ENCODE data around the gene APOA5.

- TF ChIP-seq, protein P1, sequence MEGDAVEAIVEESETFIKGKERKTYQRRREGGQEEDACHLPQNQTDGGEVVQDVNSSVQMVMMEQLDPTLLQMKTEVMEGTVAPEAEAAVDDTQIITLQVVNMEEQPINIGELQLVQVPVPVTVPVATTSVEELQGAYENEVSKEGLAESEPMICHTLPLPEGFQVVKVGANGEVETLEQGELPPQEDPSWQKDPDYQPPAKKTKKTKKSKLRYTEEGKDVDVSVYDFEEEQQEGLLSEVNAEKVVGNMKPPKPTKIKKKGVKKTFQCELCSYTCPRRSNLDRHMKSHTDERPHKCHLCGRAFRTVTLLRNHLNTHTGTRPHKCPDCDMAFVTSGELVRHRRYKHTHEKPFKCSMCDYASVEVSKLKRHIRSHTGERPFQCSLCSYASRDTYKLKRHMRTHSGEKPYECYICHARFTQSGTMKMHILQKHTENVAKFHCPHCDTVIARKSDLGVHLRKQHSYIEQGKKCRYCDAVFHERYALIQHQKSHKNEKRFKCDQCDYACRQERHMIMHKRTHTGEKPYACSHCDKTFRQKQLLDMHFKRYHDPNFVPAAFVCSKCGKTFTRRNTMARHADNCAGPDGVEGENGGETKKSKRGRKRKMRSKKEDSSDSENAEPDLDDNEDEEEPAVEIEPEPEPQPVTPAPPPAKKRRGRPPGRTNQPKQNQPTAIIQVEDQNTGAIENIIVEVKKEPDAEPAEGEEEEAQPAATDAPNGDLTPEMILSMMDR (IDR thresholded peaks at IDR 0.05) = no peak
- TF ChIP-seq CREM (CRISPR knock-in tag; IDR thresholded peaks at IDR 0.05) (peak; percentile 74), USF2 (CRISPR knock-in tag; IDR thresholded peaks at IDR 0.05) (no peak; the same call in 1 of the 2 replicates), ZNF121 (CRISPR knock-in tag; IDR thresholded peaks at IDR 0.05) (no peak), FOXP1 (CRISPR knock-in tag; IDR thresholded peaks at IDR 0.05; ENCODE audit: borderline replicate concordance) (peak; percentile 95), IRF2 (CRISPR knock-in tag; IDR thresholded peaks at IDR 0.05; ENCODE audit: borderline replicate concordance, low read depth) (no peak), USF1 (CRISPR knock-in tag; IDR thresholded peaks at IDR 0.05) (peak; percentile 33; the same call in 1 of the 2 replicates)
Observed at GRCh38 chr11:116772443-116773202, 19.1 kb downstream of the APOA5 start, which contains the start of gene BUD13.

Data from WTC11 (cell line).